HEK293 (cell line): ENCODE data around the gene CASP8.
A peak's percentile ranks its signal among the peaks of the same experiment; 100 is the strongest.

ENCODE experiments used
- CTCF ChIA-PET: fragments of 350-600 bp; formaldehyde crosslinking; extraction: SDS; loops from one replicate; lab custom pipeline; 2021; ENCODE audit warnings: antibody characterized with exemption; lab: Yijun Ruan, JAX
- POLR2A ChIA-PET: fragments of 300-600 bp; formaldehyde crosslinking; extraction: SDS; loops from one replicate; lab custom pipeline; 2020; ENCODE audit warnings: antibody characterized with exemption, inconsistent platforms; lab: Yijun Ruan, JAX
- H3K27ac ChIP-seq: fragments of 200-500 bp; sonication (Bioruptor generic); 2 replicates; pipeline ENCODE4 v1.5.1; 2014; ENCODE audit warnings: low read depth, low read length, control low read depth, inconsistent platforms; ENCODE audit errors: extremely low read depth
- H3K36me3 ChIP-seq, 2 experiments: fragments of 200-500 bp in 1 of 2; sonication (Bioruptor generic) in 1 of 2; 1 replicate in 1 of 2; 2 replicates in 1 of 2; pipeline ENCODE4 v1.5.1; 2014 to 2017; ENCODE audit warnings: inconsistent platforms in 2 of 2, low read length in 2 of 2; ENCODE audit not compliant: control insufficient read depth in 2 of 2, insufficient read depth in 1 of 2
- H3K4me1 ChIP-seq: fragments of 200-500 bp; sonication (Bioruptor generic); 2 replicates; pipeline ENCODE4 v1.5.1; 2014; ENCODE audit warnings: mild to moderate bottlenecking, low read length, inconsistent platforms; ENCODE audit not compliant: control insufficient read depth, insufficient read depth
- H3K4me3 ChIP-seq: 2 replicates; pipeline ENCODE4 v1.5.1; 2011; ENCODE audit warnings: low read depth, mild to moderate bottlenecking, control low read depth, low read length, moderate library complexity
- H3K9me3 ChIP-seq: fragments of 200-500 bp; sonication (Bioruptor generic); 2 replicates; pipeline ENCODE4 v1.5.1; 2014; ENCODE audit warnings: low read depth, low read length, inconsistent platforms; ENCODE audit not compliant: control insufficient read depth, insufficient read depth
- BCL11B ChIP-seq: fragments of 450-650 bp; formaldehyde crosslinking; IDR thresholded peaks from 2 replicates; pipeline ENCODE4 v1.5.1; 2016; ENCODE audit warnings: low read depth, missing biosample characterization, missing genetic modification characterization
- BCL6B ChIP-seq: fragments of 450-650 bp; formaldehyde crosslinking; IDR thresholded peaks from 2 replicates; pipeline ENCODE4 v1.5.1; 2017; ENCODE audit warnings: missing biosample characterization, missing genetic modification characterization
- CTCF ChIP-seq: fragments of 450-650 bp; formaldehyde crosslinking; IDR thresholded peaks from 2 replicates; pipeline ENCODE4 v1.5.1; 2016; ENCODE audit warnings: missing biosample characterization, missing genetic modification characterization
- EGR2 ChIP-seq: fragments of 450-650 bp; formaldehyde crosslinking; IDR thresholded peaks from 2 replicates; pipeline ENCODE4 v1.5.1; 2016; ENCODE audit warnings: low read depth, missing biosample characterization, missing genetic modification characterization
- FEZF1 ChIP-seq: fragments of 450-650 bp; formaldehyde crosslinking; IDR thresholded peaks from 2 replicates; pipeline ENCODE4 v1.5.1; 2016; ENCODE audit warnings: missing biosample characterization, missing genetic modification characterization
- IKZF3 ChIP-seq: fragments of 450-650 bp; IDR thresholded peaks from 2 replicates; pipeline ENCODE4 v1.5.0; 2018; ENCODE audit warnings: missing biosample characterization, mild to moderate bottlenecking, missing genetic modification characterization, moderate library complexity
- KLF8 ChIP-seq: fragments of 450-650 bp; formaldehyde crosslinking; IDR thresholded peaks from 2 replicates; pipeline ENCODE4 v1.5.1; 2016; ENCODE audit warnings: missing biosample characterization, missing genetic modification characterization
- MZF1 ChIP-seq: fragments of 450-650 bp; formaldehyde crosslinking; IDR thresholded peaks from 2 replicates; pipeline ENCODE4 v1.5.1; 2017; ENCODE audit warnings: missing biosample characterization, missing genetic modification characterization, borderline replicate concordance
- PRDM1 ChIP-seq: fragments of 450-650 bp; formaldehyde crosslinking; IDR thresholded peaks from 2 replicates; pipeline ENCODE4; 2016; ENCODE audit warnings: missing biosample characterization, missing genetic modification characterization
- RBAK ChIP-seq: fragments of 450-650 bp; formaldehyde crosslinking; IDR thresholded peaks from 2 replicates; pipeline ENCODE4 v1.5.1; 2016; ENCODE audit warnings: missing biosample characterization, missing genetic modification characterization
- ZFP37 ChIP-seq: fragments of 450-650 bp; formaldehyde crosslinking; IDR thresholded peaks from 2 replicates; pipeline ENCODE4 v1.5.1; 2016; ENCODE audit warnings: missing biosample characterization, missing genetic modification characterization
- ZNF121 ChIP-seq: fragments of 450-650 bp; formaldehyde crosslinking; IDR thresholded peaks from 2 replicates; pipeline ENCODE4 v1.5.1; 2016; ENCODE audit warnings: missing biosample characterization, missing genetic modification characterization
- ZNF138 ChIP-seq: fragments of 450-650 bp; formaldehyde crosslinking; IDR thresholded peaks from 2 replicates; pipeline ENCODE4 v1.5.1; 2016; ENCODE audit warnings: missing biosample characterization, missing genetic modification characterization, borderline replicate concordance
- ZNF140 ChIP-seq: fragments of 450-650 bp; formaldehyde crosslinking; IDR thresholded peaks from 2 replicates; pipeline ENCODE4 v1.5.1; 2016; ENCODE audit warnings: missing biosample characterization, missing genetic modification characterization
- ZNF248 ChIP-seq: fragments of 450-650 bp; formaldehyde crosslinking; IDR thresholded peaks from 2 replicates; pipeline ENCODE4 v1.5.1; 2017; ENCODE audit warnings: missing biosample characterization, missing genetic modification characterization
- ZNF280D ChIP-seq: fragments of 450-650 bp; formaldehyde crosslinking; IDR thresholded peaks from 2 replicates; pipeline ENCODE4 v1.5.1; 2016; ENCODE audit warnings: missing biosample characterization, missing genetic modification characterization
- ZNF311 ChIP-seq: fragments of 450-650 bp; formaldehyde crosslinking; IDR thresholded peaks from 2 replicates; pipeline ENCODE4 v1.5.1; 2017; ENCODE audit warnings: missing biosample characterization, missing genetic modification characterization, borderline replicate concordance
- ZNF391 ChIP-seq: fragments of 450-650 bp; formaldehyde crosslinking; IDR thresholded peaks from 2 replicates; pipeline ENCODE4 v1.5.1; 2016; ENCODE audit warnings: low read depth, missing biosample characterization, missing genetic modification characterization, borderline replicate concordance
- ZNF449 ChIP-seq: fragments of 450-650 bp; formaldehyde crosslinking; IDR thresholded peaks from 2 replicates; pipeline ENCODE4 v1.5.1; 2017; ENCODE audit warnings: missing biosample characterization, mild to moderate bottlenecking, missing genetic modification characterization, moderate library complexity
- ZNF544 ChIP-seq: fragments of 450-650 bp; formaldehyde crosslinking; IDR thresholded peaks from 2 replicates; pipeline ENCODE4 v1.5.0; 2017; ENCODE audit warnings: missing biosample characterization, missing genetic modification characterization
- ZNF658 ChIP-seq: fragments of 450-650 bp; formaldehyde crosslinking; IDR thresholded peaks from 2 replicates; pipeline ENCODE4; 2016; ENCODE audit warnings: missing biosample characterization, missing genetic modification characterization
- ZNF701 ChIP-seq: fragments of 450-650 bp; formaldehyde crosslinking; IDR thresholded peaks from 2 replicates; pipeline ENCODE4 v1.5.1; 2016; ENCODE audit warnings: missing biosample characterization, missing genetic modification characterization
- ZNF704 ChIP-seq: fragments of 450-650 bp; formaldehyde crosslinking; IDR thresholded peaks from 2 replicates; pipeline ENCODE4 v1.5.1; 2016; ENCODE audit warnings: missing biosample characterization, missing genetic modification characterization

CASP8 gene

GRCh38 chr2:201279079-201279478 lies 18.7 kb downstream of the CASP8 start:
- no peak overlapping the region for H3K27ac ChIP-seq
- no peak overlapping the region for H3K4me3 ChIP-seq
- TF ChIP-seq RBAK (no peak), EGR2 (tag by site-specific recombination) (no peak), ZNF248 (tag by site-specific recombination) (no peak), ZNF391 (tag by site-specific recombination) (no peak), BCL6B (tag by site-specific recombination) (no peak), BCL11B (tag by site-specific recombination) (no peak), IKZF3 (no peak), ZNF140 (tag by site-specific recombination) (no peak), ZNF701 (no peak)
- no peaks in the 10 kb centered on the region for H3K9me3 ChIP-seq
- peaks cover 6 to 48% of the 10 kb centered on the region in 2 experiments for H3K36me3 ChIP-seq
- H3K4me1 ChIP-seq = no peaks in the 10 kb centered on the region
- POLR2A ChIA-PET = no interaction called here
- CTCF ChIA-PET = no interaction called here

- Histone ChIP-seq H3K9me3 (no peaks in the 10 kb centered on the region), H3K4me3 (no peak overlapping the region), H3K36me3 (peaks cover 6 to 46% of the 10 kb centered on the region in 2 experiments), H3K27ac (no peak overlapping the region), H3K4me1 (no peaks in the 10 kb centered on the region)
- CTCF ChIA-PET = no interaction called here
- POLR2A ChIA-PET = no interaction called here
- TF ChIP-seq PRDM1 (peak; percentile 65), ZNF121 (no peak)
Measured at GRCh38 chr2:201280191-201281040, 20.1 kb downstream of the CASP8 start.

GRCh38 chr2:201285499-201285898 lies 25.2 kb downstream of the CASP8 start:
- Histone ChIP-seq H3K4me3 (no peak overlapping the region), H3K4me1 (no peaks in the 10 kb centered on the region), H3K27ac (no peak overlapping the region), H3K36me3 (peaks cover 0 to 56% of the 10 kb centered on the region in 2 experiments; a peak in 1 of 3 replicates), H3K9me3 (no peaks in the 10 kb centered on the region)
- ChIA-PET POLR2A (no interaction called here), CTCF (interaction anchor here (1.0 kb wide), 1 partner anchor 25 kb away, joined by 3 read pairs; no protein-coding TSS in a partner anchor)
- TF ChIP-seq KLF8 (tag by site-specific recombination) (no peak), MZF1 (no peak), CTCF (tag by site-specific recombination) (no peak), ZNF138 (tag by site-specific recombination) (no peak), ZNF658 (tag by site-specific recombination) (no peak), ZNF544 (tag by site-specific recombination) (no peak), ZFP37 (tag by site-specific recombination) (no peak), FEZF1 (no peak), ZNF121 (no peak), ZNF280D (no peak), ZNF311 (no peak), ZNF704 (tag by site-specific recombination) (no peak), ZNF449 (tag by site-specific recombination) (no peak)
